ENCODE results near the gene ATP9B.
"Not testable (repeated sequence)": the region's sequence is repeated elsewhere in the genome, so short reads cannot be mapped to it uniquely, and the experiment has no call there.

The ATP9B gene

DNA sequence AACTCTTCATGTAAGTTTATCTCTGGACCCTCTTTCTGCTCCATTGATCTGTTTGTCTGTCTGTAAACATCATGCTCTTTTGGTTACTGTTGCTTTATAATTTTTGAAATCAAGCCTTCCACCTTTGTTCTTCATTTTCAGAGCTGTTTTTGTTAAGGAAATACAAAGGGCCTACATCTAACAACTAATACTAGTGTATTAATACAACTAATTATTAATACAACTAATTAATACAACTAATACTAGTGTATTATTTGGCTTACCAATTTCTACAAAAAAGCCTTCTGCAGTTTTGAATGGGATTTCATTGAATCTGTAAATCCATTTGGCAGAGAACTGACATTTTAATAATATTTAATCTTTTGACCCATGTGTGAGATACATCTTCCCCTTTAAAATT is 66.7 kb downstream of the ATP9B start:
- DNase-seq (ENCODE audit: low read depth), result no peak

DNA sequence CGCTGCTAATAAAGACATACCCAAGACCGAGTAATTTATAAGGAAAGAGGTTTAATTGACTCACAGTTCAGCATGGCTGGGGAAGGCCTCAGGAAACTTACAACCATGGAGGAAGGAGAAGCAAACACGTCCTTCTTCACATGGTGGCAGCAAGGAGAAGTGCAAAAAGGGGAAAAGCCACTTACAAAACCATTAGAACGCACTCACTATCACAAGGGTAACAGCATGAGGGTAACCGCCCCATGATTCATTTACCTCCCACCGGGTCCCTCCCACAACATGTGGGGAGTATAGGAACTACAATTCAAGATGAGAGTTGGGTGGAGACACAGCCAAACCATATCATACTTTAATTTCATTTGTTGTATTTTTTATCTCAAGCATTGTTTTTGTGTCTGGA is 67.5 kb downstream of the ATP9B start:
- no peak for DNase-seq (ENCODE audit: low read depth)

DNA sequence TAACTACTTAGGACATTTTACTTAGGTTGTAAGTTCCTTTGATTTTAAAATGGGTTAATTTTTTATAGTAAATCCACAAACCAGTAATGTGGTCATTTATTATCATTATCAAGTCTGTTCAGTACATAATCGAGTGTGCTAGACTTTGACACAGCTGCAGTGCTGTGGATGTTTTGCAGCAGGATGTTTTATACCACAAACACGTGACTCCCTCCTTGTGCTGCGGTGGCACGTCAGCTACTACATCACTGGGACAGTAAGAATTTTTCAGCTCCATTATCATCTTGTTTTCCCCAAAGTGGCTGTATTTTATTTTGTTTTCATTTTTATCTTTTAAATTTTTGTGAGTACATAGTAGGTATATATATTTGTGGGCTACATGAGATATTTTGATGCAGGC is 70.0 kb downstream of the ATP9B start:
- DNase-seq (ENCODE audit: low read depth), result no peak

DNA sequence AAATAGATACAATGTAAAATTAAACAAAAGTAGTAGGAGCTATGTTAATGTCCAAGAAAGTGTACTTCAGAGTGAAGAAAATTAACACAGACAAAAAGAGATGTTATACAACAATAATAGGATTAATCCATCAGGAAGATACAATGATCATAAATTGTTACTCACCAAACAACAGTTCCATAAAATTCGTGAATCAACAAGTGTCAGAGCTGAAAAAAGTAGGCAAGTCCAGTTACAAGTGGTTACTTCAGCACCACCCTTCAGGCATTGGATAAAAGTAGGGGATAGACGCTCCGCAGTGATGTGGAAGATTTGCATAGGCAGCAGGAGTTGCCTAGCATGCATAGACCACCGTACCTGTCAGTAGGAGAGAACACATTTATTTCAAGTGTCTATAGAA is 77.8 kb downstream of the ATP9B start:
- DNase-seq (ENCODE audit: low read depth), result no peak

DNA sequence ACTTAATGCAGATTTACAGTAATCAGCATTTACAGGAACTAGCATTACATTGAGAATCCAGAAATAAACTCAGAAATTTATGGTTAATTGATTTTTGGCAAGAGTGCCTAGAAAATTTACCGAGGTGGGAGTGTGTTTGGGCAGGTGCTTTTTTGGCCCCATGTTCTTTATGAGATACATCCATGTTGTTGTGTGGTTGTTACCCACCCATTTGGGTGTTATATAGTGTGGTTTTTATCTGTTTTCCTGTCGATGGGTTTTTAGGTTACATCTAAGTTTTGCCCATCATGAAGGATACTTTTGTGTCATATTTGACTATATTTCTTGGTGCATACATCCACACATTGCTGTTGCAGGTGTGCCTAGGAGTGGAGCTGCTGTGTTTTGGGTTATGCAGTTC is 82.0 kb downstream of the ATP9B start:
- DNase-seq (ENCODE audit: low read depth), result no peak

DNA sequence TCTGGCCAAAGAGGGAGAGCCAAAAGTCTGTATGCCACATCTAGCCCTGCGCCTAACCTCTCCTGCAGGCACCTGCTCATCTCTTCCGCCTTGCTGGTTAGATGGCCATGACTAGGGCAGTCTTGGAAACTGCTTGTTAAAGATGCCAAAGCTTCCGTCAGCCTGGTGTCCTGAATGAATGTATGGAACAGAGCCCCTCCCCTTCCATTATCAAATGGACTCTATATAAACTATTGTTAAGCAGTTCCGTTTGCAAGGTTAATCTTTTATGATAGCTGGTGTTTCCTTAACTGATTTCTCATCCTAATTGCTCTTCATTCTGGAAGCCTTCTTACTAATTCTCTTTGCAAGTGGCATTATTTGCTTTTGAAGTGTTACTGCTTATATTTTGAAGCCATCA is 87.1 kb downstream of the ATP9B start:
- DNase-seq (ENCODE audit: low read depth), result no peak

DNA sequence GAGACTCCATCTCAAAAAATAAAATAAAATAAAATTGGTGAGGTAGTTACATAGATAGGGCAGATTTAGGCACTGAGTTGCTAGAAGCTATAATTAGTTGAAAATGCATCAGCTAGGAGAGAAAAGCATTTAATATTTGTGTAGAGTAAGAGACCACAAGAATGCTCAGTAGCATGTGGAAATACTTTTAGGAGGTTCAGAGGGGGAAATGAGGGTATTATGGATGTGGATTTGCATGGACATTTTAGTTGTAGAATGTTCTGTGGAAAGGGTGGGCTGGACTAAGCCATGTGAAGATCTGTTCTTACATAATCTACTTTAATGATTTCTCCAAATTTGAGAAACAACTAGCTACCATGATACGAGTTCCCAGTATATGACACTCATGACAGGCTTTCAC is 95.5 kb downstream of the ATP9B start:
- DNase-seq (ENCODE audit: low read depth), result no peak

DNA sequence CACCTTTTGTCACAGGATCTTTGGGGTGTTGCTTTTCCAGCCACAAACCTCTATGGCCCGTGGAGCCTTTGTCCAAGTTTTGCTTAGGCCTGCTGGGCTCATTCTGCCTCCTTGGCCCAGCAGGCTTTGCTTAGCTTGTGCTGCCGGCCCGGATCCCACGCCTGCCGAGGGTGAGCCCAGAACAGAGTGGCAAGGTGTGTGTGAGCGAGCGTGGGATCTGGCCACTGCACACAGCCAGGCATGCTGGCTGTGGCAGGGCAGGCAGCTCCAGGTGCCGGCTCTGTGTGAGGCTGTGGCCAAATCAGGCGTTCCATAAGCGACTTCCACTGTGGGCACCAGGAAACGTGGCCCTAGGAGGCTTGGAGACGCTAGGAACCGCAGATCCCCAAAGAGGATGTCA is 97.5 kb downstream of the ATP9B start:
- DNase-seq (ENCODE audit: low read depth), result no peak

DNA sequence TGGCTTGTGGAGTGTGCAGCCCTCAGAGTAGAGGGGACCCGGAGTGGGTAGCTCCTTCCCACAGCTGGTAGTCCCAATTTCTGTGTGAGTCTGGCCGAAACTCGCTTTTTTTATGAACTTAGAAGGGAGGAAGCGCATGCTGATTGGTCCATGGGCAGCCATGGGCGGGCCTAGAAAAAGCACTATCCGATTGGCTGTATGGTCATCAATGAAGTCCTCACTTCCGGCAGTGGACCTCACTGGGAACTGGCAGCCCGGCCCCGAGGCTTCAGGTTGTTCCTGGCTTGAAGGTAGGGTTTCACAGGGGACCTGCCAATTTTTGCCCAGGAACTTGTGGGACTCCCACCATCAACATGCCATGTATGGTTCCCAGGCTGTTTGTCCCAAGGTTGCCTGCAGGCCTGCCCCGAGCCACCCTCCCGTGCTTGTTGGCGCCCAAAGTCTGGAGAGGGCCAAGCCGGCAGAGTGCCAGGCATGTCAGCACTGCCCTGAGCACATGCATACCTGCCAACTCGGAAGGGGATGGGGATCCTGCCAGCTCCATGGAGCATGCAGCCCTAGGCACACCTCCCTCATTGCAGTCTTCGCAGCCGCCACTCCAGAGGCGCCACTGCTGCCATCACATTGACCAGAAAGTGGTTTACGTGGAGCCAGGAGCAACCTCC is 98.5 kb downstream of the ATP9B start:
- DNase-seq (ENCODE audit: low read depth), result no peak

DNA sequence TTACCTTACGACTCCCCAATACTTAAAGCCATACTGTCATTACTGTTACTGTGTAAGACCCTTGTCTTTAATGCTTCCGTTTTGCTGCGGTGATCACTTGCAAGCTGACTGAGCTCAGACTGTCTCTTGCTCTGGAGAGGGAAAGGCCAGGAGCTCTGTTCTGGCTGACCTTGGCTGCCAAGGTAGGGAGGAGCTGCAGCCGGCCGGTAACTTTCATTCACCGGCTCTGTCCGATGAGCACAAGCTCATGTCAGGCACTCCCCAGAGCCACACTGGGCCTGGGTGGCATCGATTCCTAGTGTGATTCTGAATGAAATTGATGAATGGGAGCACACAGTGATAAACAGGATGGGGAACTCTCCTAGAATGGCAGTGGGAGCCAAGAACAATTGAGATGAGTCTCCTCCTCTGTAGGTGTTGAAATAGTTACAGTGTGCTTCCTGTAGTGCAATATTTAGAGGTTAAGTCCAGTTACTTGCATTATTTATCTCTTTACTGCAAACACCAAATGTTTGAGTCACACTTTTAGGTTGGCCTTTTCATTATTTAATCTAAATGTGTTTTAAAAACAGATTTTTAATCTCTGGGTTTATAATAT is 100.9 kb downstream of the ATP9B start:
- no peak for DNase-seq (ENCODE audit: low read depth)

DNA sequence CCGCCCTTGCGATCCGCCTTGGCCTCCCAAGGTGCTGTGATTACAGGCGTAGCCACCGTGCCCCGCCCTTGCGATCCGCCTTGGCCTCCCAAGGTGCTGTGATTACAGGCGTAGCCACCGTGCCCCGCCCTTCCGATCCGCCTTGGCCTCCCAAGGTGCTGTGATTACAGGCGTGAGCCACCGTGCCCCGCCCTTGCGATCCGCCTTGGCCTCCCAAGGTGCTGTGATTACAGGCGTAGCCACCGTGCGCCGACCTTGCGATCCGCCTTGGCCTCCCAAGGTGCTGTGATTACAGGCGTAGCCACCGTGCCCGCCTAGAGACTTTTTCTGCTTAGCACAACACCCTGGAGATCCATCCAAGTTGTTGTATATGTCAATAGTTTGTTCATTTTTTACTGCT is 103.1 kb downstream of the ATP9B start:
- DNase-seq (ENCODE audit: low read depth), result not testable (repeated sequence)

DNA sequence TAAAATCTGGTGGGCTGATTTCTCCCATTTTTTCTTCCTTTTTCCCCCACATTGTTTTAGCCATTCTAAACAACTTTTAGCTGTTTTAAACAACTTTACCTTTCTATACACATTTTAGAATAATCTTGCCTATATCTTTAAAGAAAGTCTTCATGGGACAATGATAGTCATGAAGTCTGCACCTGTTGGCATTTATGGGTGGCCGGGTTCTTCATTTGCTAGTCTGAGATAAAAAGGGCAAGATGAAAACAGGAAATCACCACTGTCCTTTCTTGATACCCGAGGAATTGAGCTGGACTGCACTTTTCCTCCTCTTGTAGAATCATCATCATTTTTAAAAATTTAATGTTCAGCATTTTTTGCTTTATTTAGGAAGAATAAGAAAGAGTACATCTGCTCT is 104.5 kb downstream of the ATP9B start:
- DNase-seq (ENCODE audit: low read depth), result no peak

DNA sequence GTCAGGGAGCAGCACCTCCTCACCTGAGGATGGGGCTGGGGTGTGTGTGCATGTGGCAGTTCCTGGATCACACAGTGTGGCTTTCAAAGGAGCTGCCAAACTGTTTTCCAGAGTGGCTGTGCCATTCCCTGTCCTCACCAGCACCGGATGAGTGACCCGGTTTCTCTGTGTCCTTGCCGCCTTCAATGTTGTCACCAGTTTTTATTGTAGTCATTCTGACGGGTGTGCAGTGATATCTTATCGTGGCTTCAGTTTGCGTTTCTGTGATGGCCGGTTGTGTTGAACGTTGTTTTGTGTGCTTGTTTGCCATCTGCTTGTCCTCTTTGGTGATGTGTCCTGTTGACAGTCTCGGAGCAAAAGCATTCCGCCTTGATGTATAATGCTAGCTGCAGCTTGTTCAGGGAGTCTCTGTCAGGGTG is 108.9 kb downstream of the ATP9B start:
- no peak for DNase-seq (ENCODE audit: low read depth)

DNA sequence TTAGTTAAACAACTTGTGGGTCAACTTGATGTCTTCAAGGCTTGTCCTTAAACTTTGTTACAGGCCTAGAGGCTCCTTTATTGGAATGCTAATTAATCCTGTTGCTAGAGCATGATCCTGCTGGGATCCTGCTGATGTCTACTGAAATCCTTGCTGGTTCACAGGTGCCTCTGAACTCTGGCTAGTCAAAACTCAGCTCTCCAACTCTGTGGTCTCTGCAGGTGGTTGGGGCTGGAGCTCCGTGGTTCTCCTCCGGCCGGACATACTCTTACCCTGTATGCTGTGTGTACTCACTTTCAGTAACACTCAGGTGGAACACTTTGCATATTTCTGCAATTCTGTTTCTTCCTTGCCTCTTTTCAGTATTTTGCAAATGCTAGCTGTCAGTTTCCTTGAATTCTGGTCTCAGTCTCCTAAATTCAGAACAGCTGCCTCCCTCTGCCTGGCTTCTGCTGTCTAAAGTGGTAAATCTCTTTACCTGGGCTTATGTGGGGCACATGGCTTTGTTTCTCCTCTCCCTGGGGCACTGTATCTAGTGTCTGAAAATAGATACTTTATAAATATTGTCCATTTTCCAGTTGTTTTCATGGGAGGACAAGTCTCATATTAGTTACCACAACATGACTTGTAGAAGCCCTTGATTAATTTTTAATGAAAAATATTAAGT is 113.0 kb downstream of the ATP9B start:
- no peak for DNase-seq (ENCODE audit: low read depth)

DNA sequence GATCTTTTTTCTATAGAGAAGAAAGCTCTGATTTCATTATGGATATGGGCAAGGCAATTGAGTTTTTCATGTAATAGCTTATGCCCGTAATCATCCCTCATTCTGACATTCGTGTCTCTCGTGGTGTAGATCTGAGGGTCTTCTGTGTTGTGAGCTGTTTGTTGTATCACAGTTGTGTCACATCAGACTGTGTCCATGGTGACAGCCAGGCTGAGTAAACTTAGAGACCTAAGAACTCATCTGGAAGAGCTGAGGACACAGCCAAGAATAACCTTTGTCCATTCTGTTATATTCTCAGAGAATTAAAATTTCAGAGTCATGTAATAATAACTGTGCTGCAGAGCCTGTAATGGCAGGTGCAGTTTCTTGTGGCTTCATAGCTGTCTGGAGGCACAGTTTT is 116.5 kb downstream of the ATP9B start:
- DNase-seq (ENCODE audit: low read depth), result no peak

DNA sequence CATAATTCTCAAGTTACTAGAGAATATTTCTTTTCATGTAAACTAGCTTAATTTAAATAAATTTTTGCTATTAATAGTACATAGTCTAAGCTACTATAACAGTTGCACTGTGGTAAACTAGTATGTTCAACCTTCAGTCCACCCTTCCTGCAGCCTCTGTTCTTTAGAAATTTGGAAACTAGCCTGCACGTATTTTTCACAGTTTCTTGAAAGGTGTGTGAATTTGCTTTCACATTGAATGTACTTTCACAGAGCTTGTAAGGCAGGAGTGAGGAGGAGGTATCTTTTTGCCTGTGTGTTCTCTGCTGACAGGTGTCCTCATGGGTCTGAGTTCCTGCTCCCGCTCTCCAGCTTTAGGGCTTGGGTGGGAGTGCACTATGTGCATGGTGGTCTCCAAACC is 117.5 kb downstream of the ATP9B start:
- DNase-seq (ENCODE audit: low read depth), result no peak

DNA sequence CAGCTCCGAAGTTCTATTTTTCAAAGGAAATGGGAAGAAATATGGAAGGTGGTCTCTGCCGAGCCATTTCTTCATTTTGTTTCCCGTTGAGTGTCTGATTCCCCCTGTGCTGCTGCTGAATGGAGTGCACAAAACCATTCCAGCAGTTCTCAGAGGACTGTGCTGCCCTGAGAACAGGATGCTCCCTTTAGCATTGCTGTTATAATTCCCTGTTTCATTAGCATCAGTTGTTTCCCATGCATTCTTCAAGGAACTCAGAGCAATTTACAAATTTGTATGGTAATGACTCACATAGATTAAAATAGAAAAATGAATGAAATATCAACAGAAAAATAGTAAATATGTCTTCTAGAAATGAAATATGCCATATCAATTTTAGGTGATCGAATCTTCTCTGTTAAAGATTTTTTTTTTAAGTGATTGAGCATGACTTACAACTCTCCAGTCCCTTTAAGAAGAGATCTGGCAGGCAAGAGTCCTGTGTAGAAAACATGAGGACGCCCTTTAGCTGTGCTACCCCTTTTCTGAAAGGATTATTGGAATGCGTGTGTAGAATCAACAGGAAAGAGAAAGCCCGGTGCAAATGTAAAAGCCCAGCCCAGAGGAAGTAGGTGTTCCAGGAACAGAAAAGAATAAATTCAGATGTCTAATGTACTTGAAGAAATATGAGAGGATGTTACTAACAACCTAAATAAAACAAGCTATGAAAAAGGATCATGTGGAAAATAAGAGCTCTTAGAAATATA is 118.5 kb downstream of the ATP9B start:
- DNase-seq (ENCODE audit: low read depth), result no peak

DNA sequence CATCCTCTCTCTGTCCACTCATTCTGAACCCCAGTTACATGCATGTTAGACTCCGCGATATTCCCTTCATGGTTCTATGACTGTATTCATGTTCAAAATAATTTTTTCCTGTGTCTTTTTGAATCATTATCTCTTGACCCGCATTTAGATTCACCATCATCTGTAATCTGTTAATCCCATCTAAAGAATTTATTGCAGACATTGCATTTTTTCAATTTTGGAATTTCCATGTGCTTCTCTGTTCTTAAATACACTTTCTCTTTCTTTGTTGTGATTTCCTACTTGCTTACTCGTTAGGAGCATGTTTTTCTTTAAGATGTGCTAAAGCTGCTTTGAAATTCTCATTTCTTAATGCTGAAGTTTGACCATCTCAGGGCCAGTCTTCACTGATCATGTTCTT is 122.2 kb downstream of the ATP9B start:
- no peak for DNase-seq (ENCODE audit: low read depth)

DNA sequence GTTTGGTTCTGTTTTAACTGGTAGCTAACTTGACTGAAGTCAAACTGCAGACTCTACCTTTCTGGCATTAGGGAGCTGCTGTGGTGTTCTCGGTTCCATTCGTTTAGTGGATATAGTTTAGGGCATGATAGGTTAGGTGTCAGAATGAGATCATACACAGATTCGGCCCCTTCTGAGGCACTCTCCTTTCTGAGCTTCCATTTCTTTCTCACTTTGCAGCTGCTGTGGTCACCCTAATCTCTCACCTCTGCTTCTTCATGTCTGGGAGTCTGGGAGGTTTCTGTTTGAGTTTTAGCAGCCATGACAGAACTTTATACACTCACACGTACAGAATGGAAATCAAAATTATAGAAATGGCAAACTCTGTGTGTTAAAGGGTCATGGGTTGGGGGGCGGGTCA is 122.8 kb downstream of the ATP9B start:
- no peak for DNase-seq (ENCODE audit: low read depth)

DNA sequence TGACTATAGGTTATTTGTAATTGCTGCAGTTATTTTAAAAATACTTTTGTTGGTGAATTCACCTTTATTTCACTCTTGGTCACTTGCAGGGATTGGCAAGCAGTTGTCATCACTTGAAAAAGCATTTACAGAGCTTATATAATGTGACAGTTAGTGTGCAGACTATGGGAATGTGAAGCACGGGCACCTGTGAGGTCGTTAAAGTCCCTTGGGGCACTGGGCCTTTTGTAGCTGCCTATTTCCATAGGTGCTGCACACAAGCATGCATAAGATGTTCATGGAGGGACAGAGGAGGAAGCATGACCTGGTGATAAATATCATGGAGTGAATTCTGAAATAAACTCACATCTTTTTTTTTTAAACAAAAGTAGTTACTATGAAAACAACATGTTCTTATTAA is 124.6 kb downstream of the ATP9B start:
- no peak for DNase-seq (ENCODE audit: low read depth)

DNA sequence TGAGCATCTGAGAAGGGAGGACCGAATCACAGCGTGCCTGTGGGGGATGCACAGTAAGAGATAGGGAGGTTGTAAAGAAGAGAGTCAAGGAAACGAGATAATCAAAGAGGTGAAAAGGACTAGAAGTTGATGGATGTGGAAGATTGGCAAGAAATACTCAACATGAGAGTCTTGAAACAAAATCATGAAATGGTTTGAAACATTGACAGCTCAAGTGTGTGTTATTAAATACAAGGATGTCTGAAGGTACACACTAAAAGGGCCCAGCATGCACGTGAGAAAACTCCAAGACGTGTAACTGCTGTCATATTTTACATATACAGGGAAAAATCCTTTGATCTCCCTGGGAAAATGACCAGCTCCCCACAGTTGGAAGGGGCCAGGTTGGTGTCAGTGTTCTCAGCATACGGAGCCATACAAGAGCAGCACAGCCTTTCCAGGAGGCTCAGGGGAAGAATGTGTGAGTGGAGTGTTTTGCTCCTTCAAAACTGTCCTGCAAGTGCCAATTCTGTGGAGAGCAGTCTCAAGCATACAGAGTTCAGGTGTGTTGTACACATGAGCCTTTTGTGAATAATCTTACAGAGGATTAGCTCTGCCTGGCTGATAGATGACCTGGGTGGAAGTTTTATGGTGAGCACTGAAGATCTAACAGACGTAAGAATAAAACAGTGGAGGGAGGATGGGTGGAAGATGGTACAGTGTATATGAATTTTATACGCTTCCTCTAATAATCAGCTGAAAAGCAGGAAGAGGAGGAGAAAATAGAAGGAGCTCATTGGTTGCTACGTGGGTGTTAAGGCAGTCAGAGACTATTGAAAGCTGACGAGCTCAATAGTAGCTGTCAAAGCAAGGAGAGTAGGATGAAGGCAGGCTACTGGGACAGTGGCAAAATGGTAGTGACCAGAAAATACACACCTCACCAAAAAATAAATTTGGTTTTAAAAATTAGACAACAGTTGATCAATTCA is 126.8 kb downstream of the ATP9B start:
- no peak for DNase-seq (ENCODE audit: low read depth)

DNA sequence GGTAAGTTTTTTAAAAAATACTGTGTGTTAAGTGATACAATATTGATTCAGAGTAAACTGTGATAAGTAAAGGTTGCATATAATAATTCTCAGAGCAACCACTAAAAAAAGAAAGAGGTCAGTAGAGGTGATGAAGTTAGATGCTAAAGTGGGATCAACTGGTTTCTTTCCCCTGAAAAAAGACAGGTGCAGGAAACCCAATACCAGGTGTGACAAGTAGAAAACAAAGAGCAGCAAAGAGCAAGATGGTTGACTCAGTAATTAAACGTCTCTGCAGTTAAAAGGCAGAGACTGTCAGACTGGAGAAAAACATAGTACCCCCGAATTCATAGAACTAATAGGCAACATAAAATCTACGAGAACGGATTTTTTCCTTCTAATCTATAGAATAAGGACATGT is 128.3 kb downstream of the ATP9B start:
- no peak for DNase-seq (ENCODE audit: low read depth)

Data from fibroblast of the conjunctiva (primary cell).